Measurements from ENCODE around the gene VSTM2L. TPM values are rescaled to one million over a fixed set of nuclear protein-coding genes. Genes with fewer than 3 reads are reported as not detected.

Gene VSTM2L
- total RNA-seq, 3 donors from 2014 or later, result 0.81 to 2.6 (median 2.6) TPM

DNA sequence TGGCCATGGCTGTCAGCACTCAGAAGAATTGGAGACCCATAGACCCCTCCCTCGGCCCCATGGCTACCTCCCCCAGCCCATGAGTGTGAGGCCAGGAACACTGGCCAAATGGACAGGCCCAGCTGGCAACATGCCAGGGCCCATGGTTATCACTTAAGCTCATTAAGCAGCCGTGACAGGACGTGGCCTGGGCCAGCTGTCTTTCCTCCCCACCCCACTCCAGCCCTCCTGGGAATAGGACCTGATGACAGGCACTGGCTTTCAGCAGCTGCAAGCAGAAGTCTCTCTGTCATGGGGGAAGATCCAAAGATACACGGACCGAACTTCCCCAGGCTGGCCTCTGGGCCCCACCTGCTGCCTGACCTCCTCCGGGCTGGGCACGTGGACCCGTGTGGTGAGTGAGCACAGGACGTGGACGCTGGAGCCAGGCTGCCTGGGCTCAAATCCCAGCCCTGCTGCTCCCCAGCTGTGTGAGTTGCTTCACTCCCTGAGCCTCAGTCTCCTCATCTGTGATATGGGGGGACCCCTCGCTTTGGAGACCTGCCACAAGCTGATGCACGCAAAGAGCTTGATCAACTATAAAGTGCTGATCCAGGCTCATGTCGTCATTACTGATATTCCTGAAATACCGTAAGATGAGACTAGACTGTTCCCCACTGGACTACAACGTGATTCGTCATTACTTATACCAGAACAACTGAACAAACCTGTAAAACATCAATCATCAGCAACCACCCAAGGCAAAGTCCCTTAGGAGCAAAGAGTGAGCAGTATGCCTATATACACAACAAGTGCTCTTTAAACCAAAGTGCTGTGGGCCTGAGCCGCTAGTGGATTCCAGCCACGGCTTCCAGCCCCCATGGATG, 22.0 kb upstream of the VSTM2L start:
- ATAC-seq, result peak; percentile 57
- DNase-seq, result no peak
- intact Hi-C loops (cut with DNase I, micrococcal nuclease), result no loop called here
- H3K4me1 ChIP-seq (ENCODE audit: low read depth), result no peaks in the 10 kb centered on the region
- H3K4me3 ChIP-seq, result no peak overlapping the region
- no peaks in the 10 kb centered on the region for H3K36me3 ChIP-seq (ENCODE audit: low read depth)
- TF ChIP-seq, protein P1, sequence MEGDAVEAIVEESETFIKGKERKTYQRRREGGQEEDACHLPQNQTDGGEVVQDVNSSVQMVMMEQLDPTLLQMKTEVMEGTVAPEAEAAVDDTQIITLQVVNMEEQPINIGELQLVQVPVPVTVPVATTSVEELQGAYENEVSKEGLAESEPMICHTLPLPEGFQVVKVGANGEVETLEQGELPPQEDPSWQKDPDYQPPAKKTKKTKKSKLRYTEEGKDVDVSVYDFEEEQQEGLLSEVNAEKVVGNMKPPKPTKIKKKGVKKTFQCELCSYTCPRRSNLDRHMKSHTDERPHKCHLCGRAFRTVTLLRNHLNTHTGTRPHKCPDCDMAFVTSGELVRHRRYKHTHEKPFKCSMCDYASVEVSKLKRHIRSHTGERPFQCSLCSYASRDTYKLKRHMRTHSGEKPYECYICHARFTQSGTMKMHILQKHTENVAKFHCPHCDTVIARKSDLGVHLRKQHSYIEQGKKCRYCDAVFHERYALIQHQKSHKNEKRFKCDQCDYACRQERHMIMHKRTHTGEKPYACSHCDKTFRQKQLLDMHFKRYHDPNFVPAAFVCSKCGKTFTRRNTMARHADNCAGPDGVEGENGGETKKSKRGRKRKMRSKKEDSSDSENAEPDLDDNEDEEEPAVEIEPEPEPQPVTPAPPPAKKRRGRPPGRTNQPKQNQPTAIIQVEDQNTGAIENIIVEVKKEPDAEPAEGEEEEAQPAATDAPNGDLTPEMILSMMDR (IDR thresholded peaks at IDR 0.05), result no peak
- no peaks in the 10 kb centered on the region for H3K9me3 ChIP-seq

DNA sequence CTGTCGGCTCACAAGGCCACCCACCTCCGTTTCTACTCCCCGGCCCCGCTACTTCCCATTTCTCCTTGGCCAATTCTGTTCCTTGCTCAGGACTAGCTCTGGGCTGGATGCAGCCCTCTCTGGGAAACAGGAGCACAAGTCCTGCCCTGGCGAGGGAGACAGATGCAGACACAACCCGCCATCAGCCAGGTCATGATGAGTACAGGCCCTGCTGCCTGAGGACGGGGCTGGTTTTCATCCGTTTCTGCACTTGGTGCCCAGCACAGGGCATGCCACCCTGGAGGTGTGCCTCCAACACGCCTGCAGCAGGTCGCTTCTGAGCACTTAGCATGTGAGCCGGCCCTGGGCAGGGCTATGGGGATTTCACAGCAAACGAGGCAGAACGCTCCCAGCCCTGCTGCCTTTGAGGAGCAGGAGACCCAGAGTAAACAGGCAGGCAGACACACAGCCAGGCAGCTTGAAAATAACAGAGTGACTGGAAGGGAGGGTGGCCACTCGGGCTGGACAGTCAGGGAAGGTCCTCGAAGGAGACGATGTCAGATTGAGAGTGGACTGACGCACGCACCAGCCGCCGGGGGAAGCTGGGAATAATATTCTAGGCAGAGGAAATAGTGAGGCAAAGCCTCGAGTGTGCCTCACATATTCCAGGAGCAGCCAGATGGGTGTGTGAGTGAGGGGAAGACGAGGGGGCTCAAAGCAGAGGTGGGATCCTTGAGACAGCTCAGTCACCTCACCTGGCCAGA, 21.2 kb upstream of the VSTM2L start:
- Histone ChIP-seq H3K4me1 (ENCODE audit: low read depth) (no peaks in the 10 kb centered on the region), H3K9me3 (no peaks in the 10 kb centered on the region), H3K36me3 (ENCODE audit: low read depth) (no peaks in the 10 kb centered on the region), H3K4me3 (no peak overlapping the region)
- ATAC-seq, result no peak
- TF ChIP-seq, protein P1 (IDR thresholded peaks at IDR 0.05), result no peak
- intact Hi-C loops (cut with DNase I, micrococcal nuclease), result no loop called here
- no peak for DNase-seq

DNA sequence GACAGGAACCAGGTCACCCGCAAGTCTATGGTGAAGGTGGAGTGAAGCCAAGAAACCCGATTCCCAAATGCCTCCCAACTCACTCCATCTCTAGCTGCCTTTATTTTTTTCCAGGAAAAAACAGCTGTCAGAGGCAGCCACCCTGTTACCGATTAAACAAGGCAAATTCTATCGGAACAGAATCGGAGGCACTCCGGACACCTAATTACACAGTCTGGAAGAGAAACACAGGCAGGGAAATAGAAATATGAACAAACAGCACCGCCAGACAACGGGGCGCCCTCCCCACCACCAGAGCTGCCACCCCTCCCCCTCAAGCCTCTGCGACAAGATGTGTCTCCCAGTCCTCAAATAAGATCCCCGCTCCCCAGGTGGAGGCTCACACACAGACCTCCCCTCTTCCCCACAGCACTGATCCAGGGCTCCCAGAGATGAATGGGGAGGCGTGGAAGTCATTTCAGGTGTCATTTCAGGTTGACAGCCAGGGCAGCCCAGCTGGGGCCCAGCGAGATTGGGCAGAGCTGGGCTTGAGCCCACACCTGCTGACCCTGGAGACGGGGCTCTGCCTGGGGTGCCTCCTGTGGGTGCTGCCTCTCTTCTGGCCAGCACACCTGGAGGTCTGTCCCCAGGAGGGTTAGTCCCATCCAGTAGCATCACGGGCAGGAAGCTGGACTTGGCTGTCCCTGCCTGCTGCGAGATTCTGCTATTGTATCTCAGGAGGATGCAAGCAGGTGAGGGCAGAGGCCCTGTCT, 19.8 kb upstream of the VSTM2L start:
- no peaks in the 10 kb centered on the region for H3K4me1 ChIP-seq (ENCODE audit: low read depth)
- H3K36me3 ChIP-seq (ENCODE audit: low read depth), result no peaks in the 10 kb centered on the region
- H3K9me3 ChIP-seq, result no peaks in the 10 kb centered on the region
- TF ChIP-seq, protein P1 (IDR thresholded peaks at IDR 0.05), result no peak
- ATAC-seq (no peak), DNase-seq (no peak)
- H3K4me3 ChIP-seq, result no peak overlapping the region
- intact Hi-C loops (cut with DNase I, micrococcal nuclease), result no loop called here

DNA sequence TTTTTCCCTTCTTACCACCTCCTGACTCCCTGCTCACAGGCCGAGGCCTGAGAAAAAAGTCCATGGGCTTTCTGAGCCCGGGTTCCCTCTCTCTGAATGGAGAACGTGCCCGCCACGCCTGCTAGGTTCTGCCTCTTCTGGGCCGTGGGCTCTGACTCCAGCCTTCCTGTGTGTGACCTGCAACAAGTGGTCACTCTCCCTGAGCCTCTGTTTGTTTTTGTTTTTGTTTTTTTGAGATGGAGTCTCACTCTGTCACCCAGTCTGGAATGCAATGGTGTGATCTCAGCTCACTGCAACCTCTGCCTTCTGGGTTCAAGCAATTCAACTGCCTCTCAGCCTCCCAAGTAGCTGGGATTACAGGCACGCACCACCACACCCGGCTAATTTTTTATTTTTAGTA, 17.9 kb upstream of the VSTM2L start:
- no peaks in the 10 kb centered on the region for H3K4me1 ChIP-seq (ENCODE audit: low read depth)
- no peak for ATAC-seq
- TF ChIP-seq, protein P1 (IDR thresholded peaks at IDR 0.05), result no peak
- H3K4me3 ChIP-seq, result no peak overlapping the region
- DNase-seq, result no peak
- intact Hi-C loops (cut with DNase I, micrococcal nuclease), result no loop called here
- H3K9me3 ChIP-seq, result no peaks in the 10 kb centered on the region
- H3K36me3 ChIP-seq (ENCODE audit: low read depth), result no peaks in the 10 kb centered on the region

DNA sequence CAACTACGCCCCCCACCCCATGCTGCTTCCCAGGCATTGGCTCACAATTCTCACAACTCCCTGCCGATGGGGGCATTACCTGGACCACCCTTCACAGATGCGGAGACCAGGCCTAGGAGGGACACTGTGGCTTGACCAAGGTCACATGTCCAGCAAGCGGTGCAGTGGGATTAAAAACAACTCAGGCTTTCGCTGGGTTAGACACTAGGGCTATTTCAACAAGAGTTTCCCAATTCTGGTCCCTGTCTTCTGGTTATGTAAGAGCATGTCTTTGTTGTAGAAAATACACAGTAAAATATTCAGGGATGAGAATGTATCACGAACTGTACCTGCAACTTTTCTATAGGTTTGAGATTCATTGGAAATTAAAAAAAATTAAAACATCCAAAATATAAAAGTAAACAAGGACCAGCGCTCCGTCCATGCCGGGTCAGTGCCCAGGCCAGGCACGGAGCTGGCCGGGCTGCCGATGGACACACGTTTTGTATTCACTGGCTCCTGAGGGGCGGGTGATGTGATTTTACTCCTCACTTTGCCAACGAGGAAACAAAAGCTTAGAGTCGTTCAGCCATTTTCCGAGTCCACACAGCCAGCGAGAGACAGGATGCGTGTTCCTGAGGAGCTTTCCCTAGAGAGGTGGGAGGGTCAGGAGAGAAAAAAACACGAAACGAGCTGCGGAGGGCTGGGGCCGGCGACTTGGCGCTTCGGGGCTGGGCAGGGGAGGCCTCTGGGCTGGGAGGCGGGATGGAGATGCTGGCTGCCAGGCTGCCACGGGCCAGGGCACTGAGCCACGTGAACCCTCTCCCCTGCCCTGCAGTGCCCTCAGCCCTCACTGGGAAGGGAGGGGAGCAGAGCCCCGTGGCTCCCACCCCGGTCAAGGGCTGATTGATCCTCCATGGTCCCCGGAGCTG, 17.1 kb upstream of the VSTM2L start:
- DNase-seq (no peak), ATAC-seq (no peak)
- Histone ChIP-seq H3K4me3 (no peak overlapping the region), H3K4me1 (ENCODE audit: low read depth) (no peaks in the 10 kb centered on the region), H3K9me3 (no peaks in the 10 kb centered on the region), H3K36me3 (ENCODE audit: low read depth) (no peaks in the 10 kb centered on the region)
- TF ChIP-seq, protein P1 (IDR thresholded peaks at IDR 0.05), result no peak
- intact Hi-C loops (cut with DNase I, micrococcal nuclease), result no loop called here

Measured in mucosa of descending colon (tissue), 3 donors.